ENCODE data around the gene RPS27A.
"Not testable (repeated sequence)": the region's sequence is repeated elsewhere in the genome, so short reads cannot be mapped to it uniquely, and the experiment has no call there.

DNA sequence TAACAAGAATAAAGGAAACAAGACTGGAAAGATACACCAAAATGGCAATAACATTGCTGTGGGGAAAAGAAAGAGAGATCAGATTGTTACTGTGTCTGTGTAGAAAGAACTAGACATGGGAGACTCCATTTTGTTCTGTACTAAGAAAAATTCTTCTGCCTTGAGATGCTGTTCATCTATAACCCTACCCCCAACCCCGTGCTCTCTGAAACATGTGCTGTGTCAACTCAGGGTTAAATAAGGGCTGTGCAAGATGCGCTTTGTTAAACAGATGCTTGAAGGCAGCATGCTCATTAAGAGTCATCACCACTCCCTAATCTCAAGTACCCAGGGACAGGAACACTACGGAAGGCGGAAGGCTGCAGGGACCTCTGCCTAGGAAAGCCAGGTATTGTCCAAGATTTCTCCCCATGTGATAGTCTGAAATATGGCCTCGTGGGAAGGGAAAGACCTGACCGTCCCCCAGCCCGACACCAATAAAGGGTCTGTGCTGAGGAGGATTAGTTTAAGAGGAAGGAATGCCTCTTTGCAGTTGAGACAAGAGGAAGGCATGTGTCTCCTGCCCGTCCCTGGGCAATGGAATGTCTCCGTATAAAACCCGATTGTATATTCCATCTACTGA is 46.8 kb downstream of the RPS27A start:
- TF ChIP-seq, protein P1, sequence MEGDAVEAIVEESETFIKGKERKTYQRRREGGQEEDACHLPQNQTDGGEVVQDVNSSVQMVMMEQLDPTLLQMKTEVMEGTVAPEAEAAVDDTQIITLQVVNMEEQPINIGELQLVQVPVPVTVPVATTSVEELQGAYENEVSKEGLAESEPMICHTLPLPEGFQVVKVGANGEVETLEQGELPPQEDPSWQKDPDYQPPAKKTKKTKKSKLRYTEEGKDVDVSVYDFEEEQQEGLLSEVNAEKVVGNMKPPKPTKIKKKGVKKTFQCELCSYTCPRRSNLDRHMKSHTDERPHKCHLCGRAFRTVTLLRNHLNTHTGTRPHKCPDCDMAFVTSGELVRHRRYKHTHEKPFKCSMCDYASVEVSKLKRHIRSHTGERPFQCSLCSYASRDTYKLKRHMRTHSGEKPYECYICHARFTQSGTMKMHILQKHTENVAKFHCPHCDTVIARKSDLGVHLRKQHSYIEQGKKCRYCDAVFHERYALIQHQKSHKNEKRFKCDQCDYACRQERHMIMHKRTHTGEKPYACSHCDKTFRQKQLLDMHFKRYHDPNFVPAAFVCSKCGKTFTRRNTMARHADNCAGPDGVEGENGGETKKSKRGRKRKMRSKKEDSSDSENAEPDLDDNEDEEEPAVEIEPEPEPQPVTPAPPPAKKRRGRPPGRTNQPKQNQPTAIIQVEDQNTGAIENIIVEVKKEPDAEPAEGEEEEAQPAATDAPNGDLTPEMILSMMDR (IDR thresholded peaks at IDR 0.05; ENCODE audit: low read depth, low read length), result not testable (repeated sequence)
- TF ChIP-seq POLR2A (IDR thresholded peaks at IDR 0.05; ENCODE audit: extremely low read depth, insufficient read length), result not testable (repeated sequence)

Data from NB4 (cell line).